ENCODE results near the gene ZBED1.
"Not testable (repeated sequence)": the region's sequence is repeated elsewhere in the genome, so short reads cannot be mapped to it uniquely, and the experiment has no call there.

ZBED1 gene

DNA sequence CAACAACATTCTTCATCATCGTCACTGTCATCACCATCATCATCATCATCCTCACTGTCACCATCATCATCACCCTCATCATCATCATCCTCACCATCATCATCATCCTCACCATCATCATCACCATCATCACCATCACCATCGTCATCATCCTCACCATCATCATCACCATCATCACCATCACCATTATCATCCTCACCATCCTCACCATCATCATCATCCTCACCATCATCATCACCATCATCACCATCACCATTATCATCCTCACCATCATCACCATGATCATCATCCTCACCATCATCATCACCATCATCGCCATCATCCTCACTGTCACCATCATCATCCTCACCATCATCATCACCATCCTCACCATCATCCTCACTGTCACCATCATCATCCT is 18.9 kb upstream of the ZBED1 start:
- DNase-seq (ENCODE audit: low spot score): not testable (repeated sequence)

DNA sequence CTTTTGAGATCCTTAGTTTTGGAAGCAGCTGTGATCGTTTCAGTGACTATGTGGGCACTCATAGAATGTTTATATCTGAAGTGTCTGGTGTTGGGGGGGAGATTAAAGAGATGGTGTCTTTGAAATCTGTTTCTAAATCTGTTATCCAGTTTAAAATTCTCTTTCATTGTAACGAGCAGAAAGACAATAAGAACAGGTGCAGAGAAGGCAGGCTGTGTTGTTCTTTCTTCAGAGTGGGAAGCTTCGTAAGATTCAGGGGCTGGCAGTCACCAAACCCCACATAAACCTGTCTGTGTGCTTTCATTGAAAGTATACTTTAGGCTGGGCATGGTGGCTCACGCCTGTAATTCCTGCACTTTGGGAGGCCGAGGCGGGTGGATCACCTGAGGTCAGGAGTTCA is 16.3 kb upstream of the ZBED1 start:
- DNase-seq (ENCODE audit: low spot score): no peak

DNA sequence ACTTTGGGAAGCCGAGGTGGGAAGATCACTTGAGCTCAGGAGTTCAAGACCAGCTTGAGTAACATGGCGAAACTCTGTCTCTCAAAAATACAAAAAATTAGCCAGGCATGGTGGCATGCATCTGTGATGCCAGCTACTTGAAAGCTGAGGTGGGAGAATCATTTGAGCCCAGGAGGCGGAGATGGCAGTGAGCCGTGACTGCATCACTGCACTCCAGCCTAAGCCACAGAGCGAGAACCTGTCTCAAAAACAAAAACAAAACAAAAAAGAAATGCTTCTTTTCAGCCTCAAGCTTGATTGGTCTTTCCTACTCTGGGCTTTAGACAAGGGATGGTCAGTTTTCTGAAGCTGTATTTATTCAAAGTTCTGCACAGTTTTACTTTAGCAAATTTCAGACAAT is 15.8 kb upstream of the ZBED1 start:
- no peak for DNase-seq (ENCODE audit: low spot score)

DNA sequence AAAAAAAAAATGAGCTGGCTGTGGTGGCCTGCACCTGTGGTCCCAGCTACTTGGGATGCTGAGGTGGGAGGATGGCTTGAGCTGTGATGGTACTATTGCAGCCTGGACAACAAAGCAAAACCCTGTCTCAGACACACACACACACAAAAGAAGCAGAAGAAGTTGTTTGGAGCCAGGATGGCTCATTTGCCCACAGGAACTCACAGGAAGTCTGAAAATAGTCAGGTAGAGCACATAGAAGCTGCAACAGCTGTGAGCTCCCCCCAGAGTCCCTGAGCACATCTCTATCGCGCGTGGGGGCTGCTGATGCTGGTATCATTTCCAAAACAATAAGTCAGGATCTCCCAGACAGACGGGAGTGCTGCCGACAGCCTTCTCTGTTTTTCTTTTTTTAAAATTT is 13.4 kb upstream of the ZBED1 start:
- DNase-seq (ENCODE audit: low spot score): no peak

DNA sequence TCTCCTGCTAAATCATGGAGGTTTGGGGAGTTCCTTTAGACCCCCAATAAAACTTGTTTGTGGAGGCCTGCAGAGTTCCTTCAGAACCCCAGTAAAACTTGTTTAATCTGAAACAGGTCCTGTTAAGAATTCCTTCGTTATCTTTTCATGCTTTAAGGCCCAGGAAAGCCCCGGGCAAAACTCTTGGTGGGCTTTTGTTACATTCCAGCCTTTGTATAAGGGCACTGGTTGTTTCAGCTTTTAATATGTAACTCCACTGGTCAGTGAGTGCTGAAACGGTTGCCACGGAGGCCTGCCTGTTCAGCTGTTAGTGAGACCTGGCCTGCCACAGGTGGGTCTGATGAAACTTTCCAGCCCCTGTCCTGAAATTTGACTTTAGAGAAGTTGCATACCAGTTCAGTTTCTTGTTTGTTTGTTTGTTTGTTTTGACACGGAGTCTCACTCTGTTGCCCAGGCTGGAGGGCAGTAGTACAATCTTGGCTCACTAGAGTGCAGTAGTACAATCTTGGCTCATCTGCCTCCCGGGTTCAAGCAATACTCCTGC is 12.4 kb upstream of the ZBED1 start:
- DNase-seq (ENCODE audit: low spot score): no peak

DNA sequence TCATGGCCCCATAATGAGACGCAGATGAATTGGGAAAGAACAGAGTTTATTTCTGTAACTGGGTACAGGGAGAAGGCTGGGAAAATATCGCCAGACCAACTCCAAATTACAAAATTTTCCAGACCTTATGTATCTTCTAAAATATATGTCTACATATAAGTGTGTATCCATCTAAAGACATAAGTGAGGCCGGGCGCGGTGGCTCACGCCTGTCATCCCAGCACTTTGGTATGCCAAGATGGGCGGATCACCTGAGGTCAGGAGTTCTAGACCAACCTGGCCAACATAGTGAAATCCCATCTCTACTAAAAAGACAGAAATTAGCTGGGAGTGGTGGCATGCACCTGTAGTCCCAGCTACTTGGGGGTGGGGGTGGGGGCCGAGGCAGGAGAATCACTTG is 11.7 kb upstream of the ZBED1 start:
- no peak for DNase-seq (ENCODE audit: low spot score)

DNA sequence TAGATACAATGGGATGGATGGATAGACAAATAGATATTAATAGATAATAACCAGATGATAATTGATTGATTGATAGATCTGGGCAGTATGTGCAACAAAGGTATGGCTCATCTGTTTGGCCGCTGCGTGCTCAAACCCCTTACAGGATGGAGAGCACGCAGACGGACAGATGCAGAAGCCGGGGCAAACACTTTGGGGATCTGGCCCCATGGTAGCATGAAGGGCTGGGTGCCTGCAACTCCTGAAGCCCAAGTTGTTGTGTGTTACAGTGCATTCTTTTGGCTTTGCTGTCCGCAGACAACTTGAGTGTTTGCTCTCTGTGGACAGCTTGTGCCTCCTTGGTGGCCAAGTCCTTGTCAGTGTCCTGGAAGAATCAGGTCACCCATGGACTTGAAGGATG is 10.6 kb upstream of the ZBED1 start:
- DNase-seq (ENCODE audit: low spot score): no peak

DNA sequence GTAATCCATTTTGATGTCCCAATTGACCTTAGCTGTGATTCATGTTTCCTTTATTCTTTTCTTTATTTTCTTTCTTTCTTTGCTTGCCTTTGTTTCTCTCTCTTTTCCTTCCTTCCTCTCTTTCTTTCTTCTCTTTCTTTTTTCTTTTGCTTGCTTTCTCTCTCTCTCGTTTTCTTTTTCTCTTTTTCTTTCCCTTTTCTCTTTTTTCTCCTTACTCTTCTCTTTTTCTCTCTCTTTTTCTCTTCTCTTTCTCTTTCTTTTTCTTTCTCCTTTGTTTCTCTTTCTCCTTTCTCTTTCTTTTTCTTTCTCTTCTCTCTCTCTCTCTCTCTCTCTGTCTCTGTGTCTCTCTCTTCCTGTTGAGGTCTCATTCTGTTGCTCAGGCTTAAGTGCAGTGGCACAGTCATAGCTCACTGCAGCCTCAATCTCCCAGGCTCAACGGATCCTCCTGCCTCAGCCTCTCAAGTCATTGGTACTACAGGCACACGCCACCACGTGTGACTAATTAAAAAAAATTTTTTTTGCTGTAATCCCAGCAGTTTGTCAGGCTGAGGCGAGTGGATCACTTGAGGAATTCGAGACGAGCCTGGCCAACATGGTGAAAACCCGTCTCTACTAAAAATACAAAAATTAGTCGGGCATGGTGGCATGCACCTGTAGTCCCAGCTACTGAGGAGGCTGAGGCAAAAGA is 8.0 kb upstream of the ZBED1 start:
- peak; percentile 11 for DNase-seq (ENCODE audit: low spot score)

DNA sequence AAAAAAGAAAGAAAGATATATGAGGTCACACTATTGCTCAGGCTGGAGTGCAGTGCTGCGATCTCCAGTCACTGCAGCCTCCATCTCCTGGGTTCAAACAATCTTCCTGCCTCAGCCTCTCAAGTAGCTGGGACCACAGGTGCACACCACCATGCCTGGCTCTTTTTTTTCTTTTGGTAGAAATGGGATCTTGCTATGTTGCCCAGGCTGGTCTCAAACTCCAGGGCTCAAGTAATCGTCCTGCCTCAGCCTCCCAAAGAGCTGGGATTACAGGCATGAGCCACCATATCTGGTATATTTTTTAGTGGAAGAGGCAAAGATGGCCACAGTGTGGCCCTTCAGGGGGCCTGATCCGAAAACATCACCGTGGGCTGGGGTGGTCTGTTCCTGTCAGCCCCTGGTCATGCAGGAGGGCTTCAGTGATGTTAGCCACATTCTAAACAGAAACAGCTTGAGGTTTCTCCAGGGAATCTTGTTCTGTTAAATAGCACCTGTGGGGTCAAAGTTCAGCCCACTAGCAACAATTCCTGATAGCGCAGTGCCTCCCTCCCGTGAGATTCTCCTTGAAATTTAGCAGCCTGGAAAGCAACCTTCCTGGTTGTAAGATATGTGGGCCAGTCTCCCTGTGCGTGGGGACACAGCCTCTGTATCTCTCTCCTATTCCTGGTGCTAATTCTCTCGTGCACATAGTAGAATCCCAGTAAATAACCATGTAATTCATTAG is 7.3 kb upstream of the ZBED1 start:
- no peak for DNase-seq (ENCODE audit: low spot score)

DNA sequence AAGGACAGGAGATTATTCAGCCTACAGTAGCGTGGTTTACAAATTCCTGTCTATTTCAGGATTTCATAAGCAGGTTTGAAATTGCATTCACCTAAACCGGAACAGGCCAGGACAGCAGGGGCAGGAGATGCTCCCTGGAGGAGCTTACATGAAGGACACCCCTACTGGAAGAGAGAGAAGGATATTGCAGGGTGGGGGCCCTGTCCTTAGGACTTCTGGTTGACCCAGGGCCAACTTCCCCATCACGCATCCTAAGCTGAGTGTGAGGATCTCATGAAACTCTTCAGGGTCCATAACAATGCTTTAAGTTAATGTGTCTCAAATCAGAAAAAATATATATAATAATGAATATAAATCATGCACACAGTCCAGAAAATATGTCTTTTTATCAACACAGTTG is 6.4 kb upstream of the ZBED1 start:
- DNase-seq (ENCODE audit: low spot score): no peak

DNA sequence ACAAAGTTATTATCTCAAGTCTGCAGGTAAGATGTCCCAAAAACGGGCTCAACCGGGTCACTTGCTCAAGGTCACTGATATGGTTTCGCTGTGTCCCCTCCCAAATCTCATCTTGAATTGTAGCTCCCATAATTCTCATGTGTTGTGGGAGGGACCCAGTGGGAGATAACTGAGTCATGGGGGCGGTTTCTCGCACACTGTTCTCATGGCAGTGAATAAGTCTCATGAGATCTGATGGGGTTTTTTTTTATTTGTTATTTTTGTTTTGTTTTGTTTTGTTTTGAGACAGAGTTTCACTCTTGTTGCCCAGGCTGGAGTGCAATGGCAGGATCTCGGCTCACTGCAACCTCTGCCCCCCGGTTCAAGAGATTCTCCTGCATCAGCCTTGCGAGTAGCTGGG is 4.6 kb upstream of the ZBED1 start:
- not testable (repeated sequence) for DNase-seq (ENCODE audit: low spot score)

DNA sequence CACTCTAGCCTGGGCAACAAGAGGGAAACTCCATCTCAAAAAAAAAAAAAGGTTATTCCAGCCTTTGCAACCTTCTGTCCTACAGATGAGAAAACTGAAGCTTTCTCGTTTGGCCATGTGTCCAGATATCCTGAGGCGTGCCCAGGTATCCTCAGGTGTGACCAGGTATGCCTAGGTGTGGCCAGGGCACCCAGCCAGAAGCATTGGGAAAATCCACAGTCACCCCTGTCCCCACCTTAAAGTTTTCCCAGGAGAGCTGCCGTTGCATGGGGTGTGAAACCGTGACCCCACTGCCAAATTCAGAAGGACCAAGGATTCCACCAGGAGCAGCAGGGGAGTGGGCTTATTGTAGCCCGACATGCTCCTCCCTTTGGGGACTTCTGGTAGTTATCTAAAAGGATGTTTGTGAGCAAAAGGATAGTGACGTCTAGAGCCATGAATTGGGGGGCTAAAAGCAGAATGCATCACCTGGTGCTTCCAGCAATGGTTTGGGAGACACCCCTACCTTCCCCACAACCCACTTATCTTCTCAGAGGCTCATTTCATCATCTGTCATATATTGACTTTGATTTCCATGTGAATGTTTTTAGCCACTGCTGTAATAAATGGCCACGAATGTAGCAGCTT is 4.0 kb upstream of the ZBED1 start:
- DNase-seq (ENCODE audit: low spot score): no peak

DNA sequence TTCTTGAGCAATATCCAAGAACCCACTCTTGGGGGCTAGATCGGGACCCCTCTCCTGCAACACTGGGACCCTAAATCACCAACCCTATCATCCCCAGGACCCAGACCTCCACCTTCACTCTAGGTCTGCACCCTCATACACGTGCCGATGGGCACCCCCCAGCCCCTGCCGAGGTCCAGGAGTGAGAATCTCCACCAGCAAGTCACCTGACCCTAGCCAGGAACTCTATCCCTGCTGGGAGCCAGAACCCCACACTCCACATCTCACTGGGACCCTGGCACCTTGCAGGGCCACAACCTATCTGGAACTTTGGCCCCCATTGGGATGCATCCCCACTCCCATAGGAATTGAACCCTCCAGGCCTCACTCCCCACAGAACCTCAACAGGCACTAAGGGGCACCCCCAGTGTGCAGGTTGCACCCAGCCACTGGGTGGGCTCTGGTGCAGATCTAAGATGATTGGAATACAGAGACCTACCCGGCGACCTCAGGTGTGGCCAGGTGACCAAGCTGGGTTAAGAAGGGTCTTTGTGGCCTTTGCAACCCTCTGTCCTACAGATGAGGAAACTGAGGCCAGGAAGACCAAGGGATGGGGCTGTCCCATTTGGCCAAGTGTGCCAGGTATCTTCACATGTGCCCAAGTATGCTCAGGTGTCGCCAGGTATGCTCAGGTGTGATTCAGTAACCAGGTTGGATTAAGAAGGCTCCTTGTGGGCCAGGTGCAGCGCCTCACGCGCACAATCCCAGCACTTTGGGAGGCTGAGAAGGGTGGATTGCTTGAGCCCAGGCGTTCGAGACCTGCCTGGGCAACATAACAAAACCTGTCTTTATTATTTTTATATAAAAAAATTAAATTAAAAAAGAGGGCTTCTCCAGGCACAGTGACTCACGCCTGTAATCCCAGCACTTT is 3.1 kb upstream of the ZBED1 start:
- DNase-seq (ENCODE audit: low spot score): no peak

DNA sequence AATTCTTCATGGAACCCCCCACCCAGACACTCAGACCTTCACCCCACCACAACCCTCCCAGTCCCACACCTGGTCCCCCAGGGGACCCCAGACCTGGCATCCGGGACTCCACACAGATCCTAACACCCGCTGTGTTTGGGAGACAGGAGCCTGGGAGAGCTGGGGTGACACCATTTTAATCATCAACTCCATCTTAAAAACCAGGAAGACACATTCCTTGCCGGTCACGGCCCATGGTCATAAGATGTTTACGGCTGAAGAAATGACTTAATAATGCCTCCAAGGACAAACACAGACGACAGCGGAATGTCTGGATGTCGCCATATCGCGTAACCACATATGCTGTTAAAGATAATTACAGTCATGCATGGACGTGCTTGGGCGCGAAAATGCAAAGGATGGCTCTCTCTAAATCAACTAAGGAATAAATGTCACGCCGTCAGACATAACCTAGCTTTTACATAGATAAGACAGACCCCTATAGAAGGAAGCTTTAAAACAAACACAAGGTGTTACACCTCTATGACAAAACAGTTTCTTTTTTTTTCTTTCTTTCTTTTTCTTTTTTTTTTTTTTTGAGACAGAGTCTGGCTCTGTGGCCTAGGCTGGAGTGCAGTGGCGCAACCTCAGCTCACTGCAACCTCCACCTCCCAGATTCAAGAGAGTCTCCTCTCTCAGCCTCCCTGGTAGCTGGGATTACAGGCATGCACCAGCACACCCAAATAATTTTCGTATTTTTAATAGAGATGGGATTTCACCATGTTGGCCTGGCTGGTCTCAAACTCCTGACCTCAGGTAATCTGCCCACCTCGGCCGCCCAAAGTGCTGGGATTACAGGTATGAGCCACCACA is 2.1 kb upstream of the ZBED1 start:
- no peak for DNase-seq (ENCODE audit: low spot score)

DNA sequence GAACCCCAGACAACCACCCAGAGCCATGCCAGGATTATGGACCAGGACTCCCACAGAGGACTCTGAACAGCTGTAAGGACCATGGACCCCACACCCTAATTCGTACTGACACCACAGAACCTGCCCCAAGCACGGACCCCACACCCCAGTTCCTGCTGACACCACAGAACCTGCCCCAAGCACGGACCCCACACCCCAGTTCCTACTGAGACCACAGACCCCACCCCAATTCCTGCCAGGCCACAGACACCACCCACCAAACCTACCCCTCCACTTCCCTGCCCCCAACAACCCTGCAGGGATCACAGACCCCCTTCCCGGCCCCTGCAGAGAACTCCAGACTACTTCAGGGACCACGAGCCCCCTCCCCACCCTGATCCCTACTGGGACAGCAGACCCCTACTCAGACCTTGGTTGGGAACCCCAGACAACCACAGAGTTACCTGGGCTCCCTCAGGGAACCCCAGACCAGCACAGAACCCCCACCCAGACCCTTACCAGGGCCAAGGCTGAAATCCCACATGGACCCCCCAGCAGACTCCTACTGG is 1.4 kb upstream of the ZBED1 start:
- no peak for DNase-seq (ENCODE audit: low spot score)

DNA sequence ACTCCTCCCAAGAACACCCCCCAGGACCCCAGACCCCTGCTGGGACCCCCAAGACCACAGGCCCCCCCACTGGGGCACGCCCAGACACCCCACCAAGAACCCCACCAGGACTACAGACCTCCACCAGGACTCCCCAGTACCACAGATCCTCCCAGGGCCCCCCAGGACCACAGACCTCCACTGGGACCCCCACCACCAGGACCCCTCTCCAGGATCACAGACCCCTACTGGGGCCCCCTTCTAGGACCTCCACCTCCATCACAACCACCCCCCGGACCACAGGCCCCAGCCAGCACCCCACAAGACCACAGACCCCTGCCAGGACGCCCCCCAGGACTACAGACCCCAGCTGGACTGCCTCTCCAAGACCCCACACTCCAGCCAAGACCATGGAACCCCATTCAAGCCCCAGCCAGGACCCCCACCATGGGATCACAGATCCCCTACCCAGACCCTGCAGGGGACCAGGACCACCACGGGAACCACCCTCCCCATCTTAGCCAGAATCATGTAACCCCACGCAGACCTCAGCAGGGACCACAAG is 855 bp upstream of the ZBED1 start:
- DNase-seq (ENCODE audit: low spot score): no peak

DNA sequence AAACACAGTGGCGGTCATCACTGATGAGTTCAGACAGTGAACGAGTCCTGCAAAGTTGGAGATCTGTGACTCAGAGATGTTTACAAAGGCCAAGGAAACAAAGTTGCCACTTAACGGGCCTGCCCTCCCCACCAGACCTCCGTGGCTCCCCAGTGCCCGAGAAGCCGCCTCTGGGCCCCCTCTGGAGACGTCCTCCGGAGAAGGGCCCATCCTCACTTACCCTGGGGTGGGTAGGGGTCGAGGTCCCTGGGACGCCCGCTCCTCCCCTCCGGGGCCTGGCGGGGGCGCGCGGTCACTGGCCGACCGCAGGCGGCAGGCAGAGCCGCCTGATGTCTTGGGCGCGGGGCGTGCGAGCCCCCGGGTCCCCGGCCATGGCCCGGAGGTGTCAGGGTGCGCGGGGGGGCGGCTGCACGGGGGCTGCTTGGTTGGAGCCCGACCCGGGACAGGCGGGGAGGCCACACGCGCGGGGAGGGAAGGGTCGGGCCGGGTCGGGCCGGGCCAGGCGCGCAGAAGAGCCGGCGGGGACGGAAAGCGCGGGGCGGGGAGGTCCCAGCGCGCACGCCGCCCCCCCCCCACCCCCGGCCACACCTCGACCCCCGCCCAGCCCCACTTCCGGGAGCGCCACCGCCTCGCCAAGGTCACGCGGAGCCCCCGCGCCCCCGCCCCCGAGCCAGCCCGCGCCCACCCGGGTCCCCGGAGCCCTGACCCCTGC is 529 bp downstream of the ZBED1 start:
- peak; percentile 85 for DNase-seq (ENCODE audit: low spot score)

DNA sequence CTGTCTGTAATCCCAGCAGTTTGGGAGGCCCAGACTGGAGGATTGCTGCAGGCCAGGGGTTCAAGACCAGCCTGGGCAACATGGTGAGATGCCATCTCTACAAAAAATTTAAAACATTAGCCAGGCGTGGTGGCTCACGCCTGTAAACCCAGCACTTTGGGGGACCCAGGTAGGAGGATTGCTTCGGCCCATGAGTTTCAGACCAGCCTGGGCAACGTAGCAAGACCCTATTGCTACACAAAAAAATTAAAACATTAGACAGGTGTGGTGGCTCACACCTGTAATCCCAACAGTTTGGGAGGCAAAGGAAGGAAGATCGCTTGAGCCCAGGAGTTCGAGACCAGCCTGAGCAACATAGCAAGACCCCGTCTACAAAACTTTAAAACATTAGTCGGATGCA is 1.3 kb downstream of the ZBED1 start:
- no peak for DNase-seq (ENCODE audit: low spot score)

DNA sequence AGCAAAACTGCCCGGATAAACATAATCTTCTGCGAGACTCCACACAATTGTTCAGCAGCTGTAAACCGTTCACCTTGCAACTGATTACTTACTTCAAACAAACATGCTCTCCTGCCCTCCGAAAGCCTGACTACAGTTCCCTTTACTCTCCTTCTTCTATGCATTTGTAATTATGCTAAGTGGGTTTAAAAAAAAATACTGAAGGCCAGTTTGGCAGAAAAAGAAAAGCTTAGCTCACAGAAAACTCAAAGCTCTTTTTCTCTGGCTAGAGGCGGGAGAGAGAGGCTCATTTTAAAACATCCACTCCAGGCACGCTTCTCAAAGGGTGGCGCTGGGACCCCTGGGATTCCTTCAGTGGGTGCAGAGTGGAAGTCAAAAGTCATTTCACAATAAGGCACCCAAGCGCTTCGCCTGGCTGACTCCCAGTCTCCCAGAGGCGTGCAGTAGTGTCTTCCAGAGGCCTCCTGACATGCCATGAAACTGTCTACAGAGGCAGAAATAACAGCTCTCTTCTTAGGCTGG is 1.9 kb downstream of the ZBED1 start:
- DNase-seq (ENCODE audit: low spot score): no peak
